GM19324 (cell line): ENCODE results near the gene USP6NL.

Experiments
- ATAC-seq: cut with Tn5 transposase; IDR thresholded peaks from one replicate; pipeline ENCODE4 v1.9.1; 2021; ENCODE audit warnings: mild to moderate bottlenecking, moderate library complexity; ENCODE audit not compliant: unreplicated experiment, low FRiP score

The USP6NL gene

GRCh38 chr10:11491087-11491486, 120.4 kb downstream of the USP6NL start:
- ATAC-seq: no peak

- no peak for ATAC-seq
These were observed 121.9 kb downstream of the USP6NL start for GRCh38 chr10:11489591-11489990.

GRCh38 chr10:11488126-11488525, 123.3 kb downstream of the USP6NL start:
- no peak for ATAC-seq

- no peak for ATAC-seq
These were observed 128.0 kb downstream of the USP6NL start for GRCh38 chr10:11483201-11484148.

GRCh38 chr10:11482306-11482705, 129.1 kb downstream of the USP6NL start:
- no peak for ATAC-seq

- ATAC-seq: no peak
These were observed 130.8 kb downstream of the USP6NL start for GRCh38 chr10:11480687-11481086.

- ATAC-seq: no peak
These were observed 132.2 kb downstream of the USP6NL start for GRCh38 chr10:11479300-11479699.

- ATAC-seq: no peak
These were observed 132.6 kb downstream of the USP6NL start for GRCh38 chr10:11478807-11479206.

- ATAC-seq: no peak
These were observed 135.5 kb downstream of the USP6NL start for GRCh38 chr10:11475831-11476434.

- no peak for ATAC-seq
These were observed 138.2 kb downstream of the USP6NL start for GRCh38 chr10:11473128-11473760.

GRCh38 chr10:11472158-11472753, 139.2 kb downstream of the USP6NL start:
- ATAC-seq: no peak

GRCh38 chr10:11469575-11470391, 141.7 kb downstream of the USP6NL start:
- ATAC-seq: no peak

- no peak for ATAC-seq
These were observed 143.2 kb downstream of the USP6NL start for GRCh38 chr10:11468126-11468742.

- no peak for ATAC-seq
These were observed 146.0 kb downstream of the USP6NL start for GRCh38 chr10:11465406-11465805.

- ATAC-seq: no peak
These were observed 148.3 kb downstream of the USP6NL start for GRCh38 chr10:11463111-11463510.

- ATAC-seq: no peak
These were observed 149.4 kb downstream of the USP6NL start for GRCh38 chr10:11462071-11462470.

- no peak for ATAC-seq
These were observed 154.1 kb downstream of the USP6NL start for GRCh38 chr10:11457336-11457735.

- no peak for ATAC-seq
These were observed 156.4 kb downstream of the USP6NL start for GRCh38 chr10:11454958-11455566.

GRCh38 chr10:11454160-11454559, 157.3 kb downstream of the USP6NL start:
- ATAC-seq: no peak
